Measurements from ENCODE around the gene HLA-DQA1. TPM values are rescaled to one million over a fixed set of nuclear protein-coding genes. Genes with fewer than 3 reads are reported as not detected.
"Not testable (repeated sequence)": the region's sequence is repeated elsewhere in the genome, so short reads cannot be mapped to it uniquely, and the experiment has no call there.

Gene HLA-DQA1
- total RNA-seq, 2 experiments from 2014 or later = 35.4 to 41.1 TPM

DNA sequence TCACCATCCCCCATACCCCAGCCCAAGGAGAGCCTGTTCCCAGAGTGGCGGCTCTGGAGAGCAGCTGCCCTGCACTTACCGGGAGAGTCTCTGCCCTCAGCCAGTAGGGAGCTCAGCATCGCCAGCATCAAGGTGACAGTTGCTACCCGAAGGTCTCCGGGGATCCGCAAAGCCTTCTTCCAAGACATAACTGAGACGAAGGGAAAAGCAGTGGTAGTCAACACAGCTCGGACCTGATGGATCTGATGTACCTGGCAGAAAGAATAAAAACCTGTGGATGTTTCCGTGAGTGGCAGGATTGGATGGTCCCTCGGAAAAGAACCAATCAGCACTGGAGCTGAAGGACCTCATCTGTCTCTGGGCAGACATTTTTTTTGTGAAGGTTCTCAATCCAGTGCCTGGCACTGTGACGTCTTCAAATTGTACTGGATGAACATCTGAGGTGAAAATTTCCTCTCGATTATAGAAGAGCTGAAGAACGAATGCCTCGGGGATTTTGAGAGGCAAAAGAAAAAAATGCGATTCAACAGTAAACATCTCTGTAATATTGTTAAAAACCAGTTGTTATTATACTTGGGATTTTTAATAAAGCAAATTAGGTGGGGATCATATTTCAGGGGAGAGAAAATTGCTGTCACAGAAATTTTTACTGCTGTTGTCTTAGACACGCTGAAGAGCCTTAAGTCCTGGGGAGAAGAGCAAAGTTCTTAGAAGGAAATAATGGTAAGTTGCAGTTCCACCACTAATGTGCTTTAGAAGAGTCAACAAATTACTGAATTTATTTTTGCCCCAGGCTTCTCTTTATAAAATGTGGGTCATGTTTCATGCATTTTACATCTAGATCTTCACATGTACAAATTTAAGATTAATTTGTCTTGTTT, 29.5 kb downstream of the HLA-DQA1 start, which contains the start of gene HLA-DQB1:
Gene HLA-DQB1, minus strand, starts transcription at position 238 of the 881 bp plus-strand sequence. Its CDS starts 50 bp downstream, at position 188.
- H3K36me3 Mint-ChIP-seq (ENCODE audit: low read depth) = peaks cover 45% of the 10 kb centered on the region
- ChIA-PET CTCF (interaction anchor here (0.6 to 2.3 kb wide), 8 partner anchors 20 to 1238 kb away, joined by 3 to 9 read pairs (median 3); no protein-coding TSS in a partner anchor), POLR2A (interaction anchor here (1.0 to 2.9 kb wide), 7 partner anchors 19 to 305 kb away, joined by 3 to 24 read pairs (median 6); partner anchors contain the start of genes HLA-DQA1 and HLA-DRA)
- H3K4me1 Mint-ChIP-seq = peaks cover 62% of the 10 kb centered on the region
- H3K27me3 Mint-ChIP-seq = peaks cover 8% of the 10 kb centered on the region
- H3K9me3 Mint-ChIP-seq = peaks cover 7% of the 10 kb centered on the region
- peak within 1 kb of the TSS; percentile 87 for H3K27ac Mint-ChIP-seq
- DNase-seq = peak; percentile 78
- H3K4me3 Mint-ChIP-seq = peak within 1 kb of the TSS; percentile 93

DNA sequence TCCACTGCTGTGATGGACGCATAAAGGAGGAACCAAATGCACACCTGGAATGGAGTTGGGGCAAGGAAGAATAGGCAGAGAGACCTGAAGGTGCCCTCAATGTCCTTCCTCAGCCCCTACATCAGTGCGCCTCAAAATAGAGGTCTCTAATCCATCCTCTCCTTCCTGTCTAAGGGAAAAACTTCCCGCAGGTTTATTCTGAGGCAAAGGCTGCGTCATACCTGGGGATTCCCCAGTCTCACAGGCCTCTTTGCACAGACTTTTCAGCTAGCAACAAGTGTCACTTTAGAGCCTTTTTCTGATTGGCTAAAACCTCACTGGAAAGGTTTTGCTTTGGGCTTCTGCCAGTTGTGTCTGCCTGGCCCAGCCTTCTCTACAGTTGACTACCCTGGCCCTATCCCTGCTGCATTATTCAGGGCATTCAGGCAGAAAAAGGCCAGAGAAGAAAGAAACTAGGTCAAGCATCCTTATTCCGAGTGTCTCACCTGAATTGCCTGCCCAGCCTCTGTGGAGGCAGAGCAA, 31.1 kb downstream of the HLA-DQA1 start:
- POLR2A ChIA-PET = interaction anchor here (1.0 kb wide), 2 partner anchors 17 to 31 kb away, joined by 3 to 4 read pairs; partner anchors contain the start of gene HLA-DQA1
- peaks cover 34% of the 10 kb centered on the region for H3K36me3 Mint-ChIP-seq (ENCODE audit: low read depth)
- peaks cover 55% of the 10 kb centered on the region for H3K4me1 Mint-ChIP-seq
- H3K9me3 Mint-ChIP-seq = peaks cover 15% of the 10 kb centered on the region
- CTCF ChIA-PET = interaction anchor here (0.6 to 1.6 kb wide), 3 partner anchors 17 to 210 kb away, joined by 3 to 5 read pairs (median 5); no protein-coding TSS in a partner anchor
- H3K4me3 Mint-ChIP-seq = no peak overlapping the region
- DNase-seq = peak; percentile 66
- peaks cover 8% of the 10 kb centered on the region for H3K27me3 Mint-ChIP-seq
- H3K27ac Mint-ChIP-seq = peak overlapping the region; percentile 34

DNA sequence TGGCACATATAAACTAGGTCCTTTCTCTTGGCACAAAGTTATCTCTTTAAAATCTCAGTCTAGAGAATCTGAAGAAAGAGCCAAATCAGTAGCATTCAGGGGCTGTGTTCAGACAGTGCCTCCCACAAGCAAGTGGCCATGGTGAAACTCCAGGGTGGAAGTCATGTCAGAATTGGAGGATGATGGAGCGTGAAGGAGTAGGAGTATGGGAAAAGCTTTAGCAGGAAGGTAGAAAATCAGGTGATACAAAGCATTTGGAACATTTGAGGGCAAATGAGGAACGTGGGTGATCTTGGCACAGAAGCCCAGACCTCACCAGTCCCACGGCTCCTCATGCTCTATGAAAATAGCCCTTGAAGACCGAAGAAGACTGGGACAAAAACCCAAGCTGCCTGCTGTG, 32.0 kb downstream of the HLA-DQA1 start:
- H3K27ac Mint-ChIP-seq = no peak overlapping the region
- H3K4me1 Mint-ChIP-seq = peaks cover 48% of the 10 kb centered on the region
- no peak for DNase-seq
- ChIA-PET CTCF (interaction anchor here (1.6 kb wide), 1 partner anchor 47 kb away, joined by 5 read pairs; no protein-coding TSS in a partner anchor), POLR2A (interaction anchor here (1.5 kb wide), 1 partner anchor 9 kb away, joined by 5 read pairs; no protein-coding TSS in a partner anchor)
- H3K4me3 Mint-ChIP-seq = no peak overlapping the region
- H3K36me3 Mint-ChIP-seq (ENCODE audit: low read depth) = peaks cover 29% of the 10 kb centered on the region
- H3K27me3 Mint-ChIP-seq = peaks cover 11% of the 10 kb centered on the region
- H3K9me3 Mint-ChIP-seq = peaks cover 22% of the 10 kb centered on the region

DNA sequence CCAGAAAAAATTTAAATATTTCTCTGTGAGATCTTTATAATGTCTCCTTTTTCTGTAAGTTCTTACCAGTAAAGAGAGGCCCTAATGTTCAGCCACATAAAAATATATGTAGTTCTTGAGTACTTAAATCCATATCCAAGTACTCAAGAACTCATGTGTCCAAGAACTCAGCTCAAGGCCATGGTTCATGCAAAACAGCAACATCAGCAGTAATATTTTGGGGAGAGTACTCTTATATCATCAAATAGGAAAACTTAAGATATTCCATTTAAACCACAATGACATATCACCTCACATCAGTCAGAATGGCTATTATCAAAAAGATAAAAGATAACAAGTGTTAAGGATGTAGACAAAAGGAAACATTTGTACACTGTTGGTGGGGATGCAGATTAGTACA, 32.7 kb downstream of the HLA-DQA1 start:
- POLR2A ChIA-PET = interaction anchor here (1.5 kb wide), 1 partner anchor 10 kb away, joined by 5 read pairs; no protein-coding TSS in a partner anchor

DNA sequence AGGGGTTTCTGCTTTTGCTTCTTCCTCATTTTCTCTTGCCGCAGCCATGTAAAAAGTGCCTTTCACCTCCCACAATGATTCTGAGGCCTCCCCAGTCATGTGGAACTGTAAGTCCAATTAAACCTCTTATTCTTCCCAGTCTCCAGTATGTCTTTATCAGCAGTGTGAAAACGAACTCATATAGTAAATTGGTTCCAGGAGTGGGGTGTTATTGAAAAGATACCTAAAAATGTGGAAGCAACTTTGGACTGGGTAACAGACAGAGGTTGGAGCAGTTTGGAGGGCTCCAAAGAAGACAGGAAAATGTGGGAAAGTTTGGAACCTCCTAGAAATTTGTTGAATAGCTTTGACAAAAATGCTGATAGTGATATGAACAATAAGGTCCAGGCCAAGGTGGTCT, 34.7 kb downstream of the HLA-DQA1 start:
- H3K36me3 Mint-ChIP-seq (ENCODE audit: low read depth) = peaks cover 19% of the 10 kb centered on the region
- DNase-seq, CTCF ChIA-PET, POLR2A ChIA-PET, H3K27ac Mint-ChIP-seq, H3K4me3 Mint-ChIP-seq: not testable (repeated sequence)
- peaks cover 27% of the 10 kb centered on the region for H3K4me1 Mint-ChIP-seq
- peaks cover 28% of the 10 kb centered on the region for H3K27me3 Mint-ChIP-seq
- peaks cover 29% of the 10 kb centered on the region for H3K9me3 Mint-ChIP-seq

More for the DNA sequence above, 32.7 kb downstream of the HLA-DQA1 start:
- Mint-ChIP-seq H3K9me3 (peaks cover 26% of the 10 kb centered on the region), H3K4me1 (peaks cover 45% of the 10 kb centered on the region), H3K36me3 (ENCODE audit: low read depth) (peaks cover 29% of the 10 kb centered on the region), H3K27ac (no peak overlapping the region), H3K4me3 (no peak overlapping the region), H3K27me3 (peaks cover 16% of the 10 kb centered on the region)
- CTCF ChIA-PET = no interaction called here
- no peak for DNase-seq

DNA sequence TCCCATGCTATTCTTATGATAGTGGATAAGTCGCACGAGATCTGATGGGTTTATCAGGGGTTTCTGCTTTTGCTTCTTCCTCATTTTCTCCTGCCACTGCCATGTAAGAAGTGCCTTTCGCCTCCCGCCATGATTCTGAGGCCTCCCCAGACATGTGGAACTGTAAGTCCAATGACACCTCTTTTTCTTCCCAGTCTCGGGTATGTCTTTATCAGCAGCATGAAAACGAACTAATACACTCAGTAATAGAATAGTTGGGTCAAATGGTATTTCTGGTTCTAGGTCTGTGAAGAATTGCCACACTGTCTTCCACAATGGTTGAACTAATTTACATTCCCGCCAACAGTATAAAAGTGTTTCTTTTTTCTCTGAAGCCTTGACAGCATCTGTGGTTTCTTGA, 36.9 kb downstream of the HLA-DQA1 start:
- H3K4me3 Mint-ChIP-seq, H3K4me1 Mint-ChIP-seq, POLR2A ChIA-PET, H3K27ac Mint-ChIP-seq, CTCF ChIA-PET, DNase-seq: not testable (repeated sequence)
- peaks cover 34% of the 10 kb centered on the region for H3K36me3 Mint-ChIP-seq (ENCODE audit: low read depth)
- peaks cover 47% of the 10 kb centered on the region for H3K27me3 Mint-ChIP-seq
- H3K9me3 Mint-ChIP-seq = peaks cover 46% of the 10 kb centered on the region

DNA sequence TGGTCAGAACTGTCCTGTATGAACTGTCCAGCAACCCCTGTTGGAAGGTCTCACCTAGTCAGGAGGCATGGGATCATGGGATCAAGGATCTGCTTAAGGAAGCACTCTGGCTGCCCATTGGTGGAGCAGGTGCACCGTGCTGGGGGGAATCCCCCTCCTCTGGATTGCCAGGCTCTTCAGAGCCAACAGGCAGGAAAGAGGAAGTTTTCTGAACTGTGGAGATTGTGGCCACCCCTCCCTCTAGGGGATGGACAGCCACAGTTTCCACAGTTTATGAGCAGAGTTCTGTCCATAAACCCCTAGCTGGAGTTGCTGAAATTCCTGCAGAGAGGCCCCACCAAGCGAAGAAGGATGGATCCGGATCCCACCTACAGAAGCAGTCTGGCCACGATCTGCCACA, 42.3 kb downstream of the HLA-DQA1 start:
- Mint-ChIP-seq H3K27ac (no peak overlapping the region), H3K36me3 (ENCODE audit: low read depth) (peaks cover 33% of the 10 kb centered on the region), H3K27me3 (peaks cover 74% of the 10 kb centered on the region), H3K4me1 (peaks cover 5% of the 10 kb centered on the region), H3K4me3 (no peak overlapping the region), H3K9me3 (peaks cover 22% of the 10 kb centered on the region)
- CTCF ChIA-PET = no interaction called here
- DNase-seq = no peak
- POLR2A ChIA-PET = no interaction called here

DNA sequence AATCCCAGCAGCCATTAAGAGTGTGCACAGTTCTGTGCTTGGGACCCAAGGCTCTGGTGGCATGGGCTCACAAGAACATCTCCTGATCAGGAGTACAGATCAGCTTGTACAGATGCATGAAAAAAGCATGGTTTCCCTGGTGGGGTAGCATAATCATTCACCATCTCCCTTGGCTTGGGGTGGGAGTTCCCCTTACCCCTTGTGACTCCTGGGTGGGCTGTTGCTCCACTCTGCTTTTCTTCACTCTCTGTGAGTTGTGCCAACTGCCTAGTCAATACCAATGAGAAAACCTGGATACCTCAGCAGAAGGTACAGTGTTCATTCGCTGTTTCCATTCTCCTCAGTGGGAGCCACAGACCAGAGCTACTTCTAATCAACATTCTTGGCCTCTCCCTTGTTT, 42.8 kb downstream of the HLA-DQA1 start:
- no peak for DNase-seq
- Mint-ChIP-seq H3K36me3 (ENCODE audit: low read depth) (peaks cover 30% of the 10 kb centered on the region), H3K9me3 (peaks cover 20% of the 10 kb centered on the region), H3K4me3 (no peak overlapping the region), H3K27ac (no peak overlapping the region), H3K4me1 (peaks cover 7% of the 10 kb centered on the region), H3K27me3 (peaks cover 72% of the 10 kb centered on the region)
- CTCF ChIA-PET = interaction anchor here (0.6 kb wide), 1 partner anchor 24 kb away, joined by 4 read pairs; no protein-coding TSS in a partner anchor
- POLR2A ChIA-PET = no interaction called here

DNA sequence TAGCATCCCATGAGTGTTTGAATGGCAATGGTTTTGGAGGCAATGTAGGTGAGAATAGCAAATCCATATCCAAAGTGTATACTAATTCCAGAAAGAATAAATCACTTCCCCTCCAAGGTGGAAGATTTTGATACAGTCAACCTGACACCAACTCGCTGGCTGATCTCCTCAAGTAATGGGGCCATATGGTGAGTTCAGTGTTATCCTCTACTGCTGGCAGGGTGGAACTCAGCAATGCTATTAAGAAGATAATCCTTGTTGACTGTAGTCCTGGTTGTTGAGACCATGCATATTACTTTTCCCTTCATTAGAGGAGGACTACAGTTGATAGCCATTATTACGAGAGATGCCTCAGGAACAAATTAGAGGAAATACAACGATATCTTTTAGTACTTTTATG, 47.0 kb downstream of the HLA-DQA1 start:
- ChIA-PET CTCF (interaction anchor here (0.9 kb wide), 1 partner anchor 19 kb away, joined by 3 read pairs; no protein-coding TSS in a partner anchor), POLR2A (interaction anchor here (1.2 to 1.6 kb wide), 2 partner anchors 16 to 61 kb away, joined by 4 to 5 read pairs; no protein-coding TSS in a partner anchor)
- Mint-ChIP-seq H3K4me3 (no peak overlapping the region), H3K27me3 (peaks cover 43% of the 10 kb centered on the region), H3K4me1 (peaks cover 24% of the 10 kb centered on the region), H3K27ac (no peak overlapping the region), H3K9me3 (no peaks in the 10 kb centered on the region), H3K36me3 (ENCODE audit: low read depth) (peaks cover 15% of the 10 kb centered on the region)
- DNase-seq = no peak

DNA sequence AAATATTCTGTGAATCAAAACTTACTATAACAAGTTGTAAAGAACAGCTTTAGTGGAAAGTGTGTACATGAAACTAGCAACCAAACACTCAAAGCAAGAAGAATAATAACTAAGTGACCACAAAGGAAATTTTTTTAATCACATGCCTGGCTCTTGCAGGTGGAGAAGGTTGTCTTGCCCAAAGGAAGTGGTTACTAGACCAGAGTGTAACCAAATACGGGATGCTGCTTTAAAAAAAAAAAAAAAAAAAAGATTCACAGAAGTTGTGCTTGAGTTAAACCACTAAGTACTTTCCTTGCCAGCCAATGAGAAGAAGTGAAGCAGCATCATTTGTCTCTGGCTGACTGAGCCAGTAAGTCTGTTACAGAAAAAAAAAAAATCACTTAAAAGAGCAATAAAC, 48.4 kb downstream of the HLA-DQA1 start:
- DNase-seq = peak; percentile 49
- POLR2A ChIA-PET = interaction anchor here (0.6 to 2.6 kb wide), 8 partner anchors 10 to 286 kb away, joined by 3 to 14 read pairs (median 3); partner anchors contain the start of gene HLA-DQB1
- H3K4me1 Mint-ChIP-seq = peaks cover 32% of the 10 kb centered on the region
- peaks cover 36% of the 10 kb centered on the region for H3K27me3 Mint-ChIP-seq
- peaks cover 15% of the 10 kb centered on the region for H3K36me3 Mint-ChIP-seq (ENCODE audit: low read depth)
- H3K4me3 Mint-ChIP-seq = peak overlapping the region; percentile 2
- no peaks in the 10 kb centered on the region for H3K9me3 Mint-ChIP-seq
- peak overlapping the region; percentile 70 for H3K27ac Mint-ChIP-seq
- CTCF ChIA-PET = interaction anchor here (0.6 to 1.1 kb wide), 3 partner anchors 15 to 327 kb away, joined by 4 to 5 read pairs (median 4); no protein-coding TSS in a partner anchor

DNA sequence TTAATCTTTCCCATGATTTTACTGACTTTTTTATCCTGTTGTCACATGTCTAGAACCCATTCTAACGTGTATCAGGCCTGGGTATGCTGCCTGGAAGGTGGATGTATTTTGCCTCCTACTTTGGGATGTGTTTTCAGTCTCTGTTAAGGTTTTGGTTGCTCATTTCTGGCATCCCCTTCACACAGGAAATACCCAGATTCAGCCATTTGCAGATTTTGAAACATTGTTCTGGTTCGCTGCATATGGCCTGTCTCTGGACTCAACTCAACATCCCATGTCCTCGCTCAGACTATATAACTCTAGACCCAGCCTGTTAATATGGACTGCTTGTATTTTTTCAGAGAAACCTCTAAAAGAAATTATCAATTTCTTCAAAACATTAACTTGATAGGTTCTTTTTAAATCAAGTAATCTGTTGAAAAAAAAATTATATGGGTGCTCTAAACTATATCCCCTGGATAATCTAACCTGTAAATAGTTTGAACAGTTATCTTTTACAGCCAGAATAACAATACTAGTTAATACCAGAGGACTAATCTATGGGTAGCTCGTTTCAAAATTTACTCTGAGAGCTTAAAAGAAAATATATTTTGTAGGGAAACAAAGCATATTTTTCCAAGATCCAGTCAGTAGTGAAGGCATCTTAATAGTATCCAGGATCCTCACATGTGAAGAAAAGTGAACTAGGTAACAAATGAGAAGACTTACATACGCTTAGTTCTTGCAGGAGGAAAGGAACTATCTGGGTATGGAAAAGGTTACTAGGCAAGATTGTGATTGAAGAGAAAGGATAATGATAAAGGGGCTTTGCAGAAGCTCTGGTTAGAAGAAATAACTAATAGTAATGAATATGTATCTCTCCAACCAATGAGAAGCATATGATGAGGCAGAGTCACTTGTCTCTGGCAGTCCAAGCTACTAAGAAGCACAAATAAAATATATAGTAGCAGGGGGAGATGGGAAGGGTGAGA, 52.6 kb downstream of the HLA-DQA1 start:
- DNase-seq = no peak
- ChIA-PET CTCF (interaction anchor here (0.7 to 1.6 kb wide), 8 partner anchors 12 to 276 kb away, joined by 3 to 4 read pairs (median 4); partner anchors contain the start of genes HLA-DMA and HLA-DRB5), POLR2A (interaction anchor here (0.7 to 1.2 kb wide), 2 partner anchors 24 to 250 kb away, joined by 3 to 4 read pairs; partner anchors contain the start of gene HLA-DRA)
- Mint-ChIP-seq H3K4me3 (no peak overlapping the region), H3K27me3 (peaks cover 40% of the 10 kb centered on the region), H3K9me3 (no peaks in the 10 kb centered on the region), H3K4me1 (peaks cover 28% of the 10 kb centered on the region), H3K27ac (no peak overlapping the region), H3K36me3 (ENCODE audit: low read depth) (peaks cover 3% of the 10 kb centered on the region)

DNA sequence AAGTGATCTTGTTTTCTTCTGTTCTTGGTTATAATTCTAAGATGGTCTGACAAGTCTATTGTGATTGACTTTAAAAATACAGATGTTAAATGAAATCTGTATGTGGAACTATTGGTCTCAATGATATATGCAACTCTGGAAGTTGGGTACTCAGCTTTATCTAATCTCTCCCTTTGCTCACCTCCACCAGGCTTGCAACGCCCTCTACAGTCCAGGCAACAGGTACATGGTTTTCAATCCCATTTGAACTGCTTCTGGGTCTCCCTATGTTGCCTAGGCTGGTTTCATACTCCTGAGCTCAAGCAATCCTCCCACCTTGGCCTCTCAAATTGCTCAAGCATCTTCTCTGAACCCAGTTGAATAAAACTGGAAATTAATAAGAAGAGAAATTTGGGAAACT, 54.8 kb downstream of the HLA-DQA1 start:
- Mint-ChIP-seq H3K9me3 (no peaks in the 10 kb centered on the region), H3K4me3 (no peak overlapping the region), H3K4me1 (peaks cover 12% of the 10 kb centered on the region), H3K36me3 (ENCODE audit: low read depth) (no peaks in the 10 kb centered on the region), H3K27ac (no peak overlapping the region), H3K27me3 (peaks cover 57% of the 10 kb centered on the region)
- DNase-seq = peak; percentile 70
- ChIA-PET POLR2A (no interaction called here), CTCF (interaction anchor here (0.6 to 1.4 kb wide), 8 partner anchors 8 to 278 kb away, joined by 3 to 8 read pairs (median 4); partner anchors contain the start of gene HLA-DQB1)

Measured in activated CD4-positive, alpha-beta memory T cell treated with anti-CD3 and anti-CD28 coated beads, Interleukin-2, amount 10 ng/mL, durations not matched to agents 7 days and 5 days (primary cell).